Measurements from ENCODE around the gene CXCL5. TPM values are rescaled to one million over a fixed set of nuclear protein-coding genes. Genes with fewer than 3 reads are reported as not detected.

The CXCL5 gene
- total RNA-seq: 3.6 and 108 TPM in 2 replicates

DNA sequence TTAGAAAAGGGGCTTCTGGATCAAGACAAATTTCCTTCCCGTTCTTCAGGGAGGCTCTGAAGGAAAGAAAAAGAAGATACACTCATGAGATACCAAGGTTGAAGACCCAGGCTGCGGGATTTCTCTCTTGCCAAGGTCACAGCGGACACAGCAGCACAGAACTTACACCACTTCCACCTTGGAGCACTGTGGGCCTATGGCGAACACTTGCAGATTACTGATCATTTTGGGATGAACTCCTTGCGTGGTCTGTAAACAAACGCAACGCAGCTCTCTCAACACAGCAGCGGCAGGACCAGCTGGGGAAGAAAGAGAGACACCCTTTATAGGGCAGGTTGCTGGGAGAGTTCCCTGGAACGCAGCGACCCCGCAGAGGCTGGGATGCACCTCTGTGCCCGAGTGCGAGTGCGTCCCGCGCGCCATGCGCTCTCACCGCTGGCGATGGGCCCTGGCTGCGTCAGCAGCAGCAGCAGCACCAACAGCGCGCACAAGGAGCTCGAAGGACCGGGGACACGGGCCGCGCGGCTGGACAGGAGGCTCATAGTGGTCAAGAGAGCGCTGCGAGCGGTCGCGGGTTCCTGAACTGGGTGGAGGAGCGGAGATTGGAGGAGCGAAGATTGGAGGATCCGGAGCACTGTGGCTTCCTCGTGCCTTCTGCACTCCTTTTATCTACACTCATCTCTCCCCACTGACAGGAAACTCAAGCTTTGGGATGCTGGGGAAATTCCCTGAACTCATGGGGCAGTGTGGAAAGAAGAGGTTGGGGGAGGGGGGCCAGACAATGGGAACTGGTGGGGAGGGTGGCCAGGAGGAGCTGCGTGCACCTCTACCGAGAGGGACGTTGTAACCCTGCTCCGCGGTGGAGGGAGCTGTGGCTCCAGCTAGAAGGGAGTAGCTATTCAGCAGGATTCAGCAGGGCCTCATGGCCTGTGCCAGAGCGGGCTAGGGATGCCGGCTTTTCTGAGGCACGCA, at the start of gene CXCL5:
Gene CXCL5 (minus strand): TSS at position 638 of the 972 bp plus-strand sequence. CDS start 96 bp downstream, at position 542.

DNA sequence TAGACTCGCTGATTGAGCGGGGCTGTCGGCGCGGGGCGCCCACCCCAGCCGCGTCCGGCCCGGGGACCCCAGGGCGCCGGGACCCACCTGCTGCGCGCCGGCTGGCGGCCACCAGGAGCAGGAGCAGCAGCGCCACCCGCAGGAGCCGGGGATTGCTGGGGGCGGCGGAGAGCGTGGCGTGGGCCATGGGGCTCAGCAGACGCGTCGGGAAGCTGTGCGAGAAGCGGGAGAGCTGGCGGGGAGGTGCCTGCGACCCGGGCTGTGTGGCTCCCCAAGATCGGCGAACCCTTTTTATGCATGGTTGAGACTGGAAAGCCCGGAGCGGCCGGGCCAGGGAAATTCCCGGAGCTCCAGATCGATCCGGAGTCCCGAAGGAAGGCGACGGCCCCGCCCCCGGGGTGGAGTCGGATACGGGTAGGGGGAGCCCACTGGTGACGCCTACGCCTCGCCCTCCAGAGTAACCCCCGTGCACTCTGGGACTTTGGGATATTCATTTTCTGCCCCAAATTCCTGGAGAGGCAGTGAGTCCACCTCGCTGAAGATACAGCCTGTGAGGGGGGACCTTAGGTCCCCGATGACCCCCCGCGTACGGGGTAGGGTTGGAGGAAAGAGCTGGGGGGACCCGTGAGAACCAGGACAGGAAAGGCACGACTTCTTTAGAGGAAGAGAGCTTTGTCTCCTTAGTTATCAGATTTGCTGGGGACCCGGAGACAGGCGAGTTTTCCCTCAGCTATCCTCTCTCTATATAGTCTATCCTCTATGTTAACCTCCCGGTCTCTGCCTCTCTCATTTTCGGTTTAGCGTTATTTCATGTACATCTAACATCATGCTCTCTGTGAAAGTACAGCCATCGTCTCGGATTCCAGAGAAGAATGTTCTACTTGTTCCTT, 40.2 kb upstream of the CXCL5 start, which contains the start of gene CXCL3:
Gene CXCL3 (minus strand): TSS at position 265 of the 890 bp plus-strand sequence. CDS start 78 bp downstream, at position 187.

DNA sequence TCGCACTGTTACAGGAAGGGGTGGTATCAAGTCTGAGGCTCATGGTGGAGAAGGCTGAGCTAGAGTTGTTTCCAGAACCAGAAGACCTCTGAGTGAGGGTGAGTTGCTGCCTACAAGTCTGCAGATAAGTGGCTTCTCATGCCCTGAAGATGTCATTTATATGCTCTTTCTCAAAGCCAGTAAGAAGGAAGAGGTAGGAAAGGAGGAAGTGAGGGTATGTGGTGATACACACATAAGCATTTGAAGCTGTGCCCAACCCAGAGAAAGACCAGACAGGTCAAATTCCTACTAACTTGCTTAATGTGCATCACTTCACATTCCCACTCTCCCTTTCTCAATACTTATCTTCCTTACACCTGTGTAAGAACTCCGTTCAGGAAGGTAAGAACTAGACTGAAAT, 10.4 kb downstream of the CXCL5 start, which contains the start of gene PPBP:
Gene PPBP (minus strand): TSS at position 130 of the 400 bp plus-strand sequence. CDS start 87 bp downstream, at position 43.

Other genes with a start within 250 kb of the CXCL5 start
- gene CXCL6, start 162.0 kb downstream of the CXCL5 start, total RNA-seq: 42.2 and 742 TPM in 2 replicates
- 0.90 and 4.9 TPM in 2 replicates for gene PF4V1, start 145.4 kb downstream of the CXCL5 start, total RNA-seq
- gene CXCL1, start 129.3 kb downstream of the CXCL5 start, total RNA-seq: 191 and 1,056 TPM in 2 replicates
- gene PF4, start 16.6 kb downstream of the CXCL5 start, total RNA-seq: 8.3 and 66.1 TPM in 2 replicates
- not detected in 2 replicates for gene PPBP, start 10.5 kb downstream of the CXCL5 start, total RNA-seq
- gene CXCL3, start 40.0 kb upstream of the CXCL5 start, total RNA-seq: 7.0 and 46.5 TPM in 2 replicates
- gene CXCL2, start 100.5 kb upstream of the CXCL5 start, total RNA-seq: 99.5 and 175 TPM in 2 replicates
- 7.2 and 15.7 TPM in 2 replicates for gene MTHFD2L, start 159.4 kb upstream of the CXCL5 start, total RNA-seq

All from cardiac atrium fibroblast (primary cell).